GM19351 (cell line): ENCODE data around the gene GARIN5A.

Experiments used
- ATAC-seq: cut with Tn5 transposase; IDR thresholded peaks from one replicate; pipeline ENCODE4 v1.9.1; 2021; ENCODE audit warnings: mild to moderate bottlenecking, moderate library complexity; ENCODE audit not compliant: unreplicated experiment

Gene GARIN5A

GRCh38 chr19:50435627-50436026 is 41.0 kb downstream of the GARIN5A start:
- no peak for ATAC-seq

GRCh38 chr19:50435221-50435620 is 41.4 kb downstream of the GARIN5A start:
- ATAC-seq = no peak

GRCh38 chr19:50434525-50434924 is 42.1 kb downstream of the GARIN5A start:
- no peak for ATAC-seq

DNA sequence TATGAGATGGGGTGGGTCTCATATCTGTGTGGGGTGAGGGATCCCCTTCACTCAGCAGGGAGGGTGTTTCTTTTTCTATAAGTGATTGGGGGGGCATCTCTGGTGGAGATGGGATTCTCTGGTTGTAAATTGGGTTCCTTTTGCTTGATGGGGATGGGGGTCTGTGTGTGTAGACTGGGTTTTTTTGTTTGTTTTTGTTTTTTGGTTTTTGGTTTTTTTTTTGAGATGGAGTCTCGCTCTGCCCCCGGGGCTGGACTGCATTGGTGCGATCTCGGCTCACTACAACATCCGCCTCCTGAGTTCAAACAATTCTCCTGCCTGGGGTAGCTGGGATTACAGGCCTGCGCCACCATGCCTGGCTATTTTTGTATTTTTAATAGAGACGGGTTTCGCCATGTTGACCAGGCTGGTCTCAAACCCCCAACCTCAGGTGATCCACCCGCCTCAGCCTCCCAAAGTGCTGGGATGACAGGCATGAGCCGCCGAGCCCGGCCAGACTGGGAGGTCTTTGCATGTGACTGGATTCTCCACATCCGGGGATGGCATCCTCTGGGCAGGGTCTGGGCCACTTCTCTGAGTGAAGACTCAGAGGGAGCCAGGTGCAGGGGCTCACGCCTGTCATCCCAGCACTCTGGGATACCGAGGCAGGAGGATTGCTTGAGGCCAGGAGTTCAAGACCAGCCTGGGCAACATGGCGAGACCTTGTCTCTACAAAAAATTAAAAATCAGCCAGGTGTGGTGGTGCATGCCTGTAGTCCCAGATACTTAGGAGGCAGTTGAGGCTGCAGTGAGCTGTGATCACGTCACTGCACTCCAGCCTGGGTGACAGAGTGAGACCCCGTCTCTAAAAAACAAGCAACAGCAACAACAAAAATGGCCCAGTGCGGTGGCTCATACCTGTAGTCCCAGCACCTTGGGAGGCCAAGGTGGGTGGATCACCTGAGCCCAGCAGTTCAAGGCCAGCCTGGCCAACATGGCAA is 43.2 kb downstream of the GARIN5A start:
- no peak for ATAC-seq

GRCh38 chr19:50432221-50433028 is 44.2 kb downstream of the GARIN5A start, which contains the start of gene MYBPC2:
TSS of gene MYBPC2 (plus strand) at chr19:50432892. CDS start at chr19:50432954, 62 bp downstream.
- ATAC-seq = peak; percentile 6

DNA sequence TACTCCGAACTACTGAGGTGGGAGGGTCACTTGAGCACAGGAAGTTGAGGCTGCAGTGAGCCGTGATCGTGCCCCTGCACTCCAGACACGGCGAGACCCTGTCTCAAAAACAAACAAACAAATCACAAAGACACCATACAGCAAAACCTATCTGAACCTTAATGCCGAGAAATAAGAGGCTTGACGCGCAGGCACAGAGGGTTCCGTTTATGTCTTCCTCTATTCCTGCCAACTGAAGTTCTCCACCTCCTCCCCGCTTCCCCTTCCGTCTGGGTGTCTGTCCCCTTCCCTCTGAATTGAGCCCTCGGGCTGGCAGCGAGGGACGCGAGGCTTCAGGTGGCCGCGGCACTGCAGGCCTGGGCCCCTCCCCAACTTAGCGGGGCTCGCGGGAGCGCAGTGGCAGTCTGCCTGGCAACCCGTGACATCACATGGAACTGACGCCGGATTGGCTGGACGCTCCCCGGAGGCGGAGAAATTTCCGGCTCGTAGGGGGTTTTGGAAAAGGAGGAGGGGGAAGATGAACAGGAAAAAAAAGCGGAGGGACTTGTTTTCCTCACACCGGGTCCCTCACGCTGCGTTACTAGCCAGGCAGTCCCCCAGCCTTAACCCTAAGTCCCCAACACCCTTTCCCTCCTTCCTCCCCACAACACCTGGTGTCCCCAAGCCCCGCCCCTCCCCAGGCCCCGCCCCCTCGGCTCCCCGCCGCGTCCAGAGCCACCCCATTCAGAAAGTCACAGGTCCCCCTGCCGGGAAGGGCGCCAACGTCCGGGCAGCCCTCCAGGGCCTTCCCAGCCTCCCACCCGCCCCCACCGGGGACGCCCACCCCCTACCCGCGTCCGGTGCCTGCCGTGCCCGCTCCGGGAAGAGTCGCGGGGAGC is 45.1 kb downstream of the GARIN5A start:
- peak; percentile 76 for ATAC-seq

DNA sequence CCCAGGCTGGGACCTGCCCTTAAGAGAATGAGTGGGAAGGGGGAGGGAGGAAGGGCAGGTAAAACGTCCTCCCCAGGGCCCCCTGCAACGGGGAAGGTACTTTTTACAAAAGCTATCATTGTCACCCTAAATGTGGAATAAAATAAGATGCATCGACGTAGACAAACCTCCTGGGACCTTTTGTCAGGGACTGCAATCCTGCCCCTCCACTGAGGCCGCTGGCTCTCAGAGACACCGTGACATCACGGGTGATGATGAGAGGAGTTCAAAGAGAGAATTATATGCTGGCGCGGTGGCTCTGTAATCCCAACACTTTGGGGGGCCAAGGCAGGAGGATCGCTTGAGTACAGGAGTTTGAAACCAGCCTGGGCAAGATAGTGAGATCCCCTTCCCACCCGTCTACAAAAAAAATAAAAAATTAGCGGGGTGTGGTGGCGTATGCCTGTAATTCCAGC is 45.7 kb downstream of the GARIN5A start:
- ATAC-seq = no peak

GRCh38 chr19:50428772-50429463 is 47.7 kb downstream of the GARIN5A start:
- ATAC-seq = no peak

GRCh38 chr19:50427997-50428425 is 48.6 kb downstream of the GARIN5A start:
- ATAC-seq = no peak

GRCh38 chr19:50427318-50427925 is 49.2 kb downstream of the GARIN5A start:
- ATAC-seq = no peak

- no peak for ATAC-seq
Observed at GRCh38 chr19:50425581-50425980, 51.1 kb downstream of the GARIN5A start.

- ATAC-seq = no peak
Observed at GRCh38 chr19:50423279-50424113, 53.2 kb downstream of the GARIN5A start.

DNA sequence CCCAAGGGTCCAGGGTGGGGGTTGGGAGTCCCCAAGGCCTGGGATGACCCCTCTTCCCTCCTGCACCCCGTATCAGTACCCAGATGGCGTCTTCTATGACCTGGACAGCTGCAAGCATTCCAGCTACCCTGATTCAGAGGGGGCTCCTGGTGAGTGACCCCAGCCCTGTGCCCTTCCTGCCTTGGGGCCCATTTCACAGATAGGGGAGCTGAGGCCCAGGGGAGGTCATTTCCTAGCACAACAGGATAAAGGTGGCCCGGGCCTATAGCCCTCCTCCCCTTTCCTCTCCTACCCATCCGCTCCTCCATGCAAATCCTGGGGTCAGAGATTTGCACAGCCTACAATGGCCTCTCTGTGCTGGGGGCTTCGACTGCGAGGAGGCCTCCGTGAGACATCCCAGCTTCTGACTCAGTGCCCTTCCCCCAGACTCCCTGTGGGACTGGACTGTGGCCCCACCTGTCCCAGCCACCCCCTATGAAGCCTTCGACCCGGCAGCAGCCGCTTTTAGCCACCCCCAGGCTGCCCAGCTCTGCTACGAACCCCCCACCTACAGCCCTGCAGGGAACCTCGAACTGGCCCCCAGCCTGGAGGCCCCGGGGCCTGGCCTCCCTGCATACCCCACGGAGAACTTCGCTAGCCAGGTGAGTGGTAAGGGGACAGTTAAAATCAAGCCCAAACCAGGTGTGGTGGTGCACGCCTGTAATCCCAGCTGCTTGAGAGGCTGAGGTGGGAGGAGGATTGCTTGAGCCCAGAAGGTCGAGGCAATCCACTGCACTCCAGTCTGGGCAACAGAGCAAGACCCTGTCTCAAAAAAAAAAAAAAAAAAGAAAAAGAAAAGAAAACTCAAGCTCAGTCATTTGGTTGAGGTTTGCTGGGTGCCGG is 54.0 kb downstream of the GARIN5A start:
- no peak for ATAC-seq

GRCh38 chr19:50420808-50421207 is 55.8 kb downstream of the GARIN5A start:
- ATAC-seq = no peak

- ATAC-seq = no peak
Observed at GRCh38 chr19:50420127-50420526, 56.5 kb downstream of the GARIN5A start.

GRCh38 chr19:50419580-50420035 is 57.0 kb downstream of the GARIN5A start:
- ATAC-seq = no peak

- no peak for ATAC-seq
Observed at GRCh38 chr19:50419022-50419579, 57.5 kb downstream of the GARIN5A start.
